ENCODE measurements around the gene CHST11. TPM values are rescaled to one million over a fixed set of nuclear protein-coding genes. Genes with fewer than 3 reads are reported as not detected.

Gene CHST11
- total RNA-seq, 3 donors from 2014 or later: 12.5 to 16.4 (median 15.5) TPM

DNA sequence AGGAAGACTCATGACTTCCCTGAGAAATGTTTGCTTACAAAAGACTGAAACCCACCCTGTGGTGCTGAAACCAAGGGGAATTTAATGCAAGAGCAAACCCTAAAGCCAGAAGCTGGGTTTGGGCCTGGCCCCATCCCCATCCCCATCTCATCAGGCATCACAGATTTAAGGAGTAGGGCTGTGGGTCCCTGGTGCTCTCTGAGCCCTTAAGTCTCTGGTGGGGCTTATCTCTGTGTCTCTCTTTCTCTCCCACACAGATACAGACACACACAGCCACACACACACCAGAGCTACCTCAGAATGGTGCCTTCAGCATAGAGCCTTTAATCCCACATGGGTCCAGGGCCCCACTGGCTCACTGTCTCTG lies 264.3 kb downstream of the CHST11 start:
- peak overlapping the region; percentile 48 to 81 for H3K27ac ChIP-seq
- H3K4me3 ChIP-seq: peak overlapping the region; percentile 26 to 54 (median 32)
- intact Hi-C loops (cut with DNase I; ENCODE audit: low total_unique reads): no loop called here
- no peaks in the 10 kb centered on the region for H3K9me3 ChIP-seq
- DNase-seq (ENCODE audit: low spot score in 2 of 2): no peak
- H3K36me3 ChIP-seq: no peaks in the 10 kb centered on the region
- H3K27me3 ChIP-seq: no peaks in the 10 kb centered on the region
- no peaks in the 10 kb centered on the region for H3K4me1 ChIP-seq
- TF ChIP-seq POLR2AphosphoS5 (IDR thresholded peaks at IDR 0.05) (no peak), CTCF (IDR thresholded peaks at IDR 0.05) (no peak), POLR2A (IDR thresholded peaks at IDR 0.05) (no peak)

DNA sequence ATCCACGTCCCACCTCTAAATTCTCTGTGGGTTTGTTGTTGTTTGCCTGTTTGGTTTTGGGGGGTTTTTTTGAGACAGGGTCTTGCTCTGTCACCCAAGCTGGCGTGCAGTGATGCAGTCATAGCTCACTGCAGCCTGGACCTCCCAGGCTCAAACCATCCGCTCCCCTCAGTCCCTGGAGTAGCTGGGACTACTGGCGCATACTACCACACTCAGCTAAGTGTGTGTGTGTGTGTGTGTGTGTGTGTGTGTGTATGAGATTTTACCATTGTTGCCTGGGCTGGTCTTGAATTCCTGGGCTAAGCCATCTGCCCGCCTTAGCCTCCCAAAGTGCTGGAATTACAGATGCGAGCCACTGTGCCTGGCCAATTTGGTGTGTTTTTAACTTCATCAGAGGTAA lies 265.2 kb downstream of the CHST11 start:
- Histone ChIP-seq H3K4me3 (no peak overlapping the region), H3K9me3 (no peaks in the 10 kb centered on the region), H3K27ac (no peak overlapping the region), H3K36me3 (no peaks in the 10 kb centered on the region), H3K4me1 (no peaks in the 10 kb centered on the region), H3K27me3 (no peaks in the 10 kb centered on the region)
- intact Hi-C loops (cut with DNase I; ENCODE audit: low total_unique reads): no loop called here
- no peak for DNase-seq (ENCODE audit: low spot score in 2 of 2)
- TF ChIP-seq CTCF (IDR thresholded peaks at IDR 0.05): no peak

DNA sequence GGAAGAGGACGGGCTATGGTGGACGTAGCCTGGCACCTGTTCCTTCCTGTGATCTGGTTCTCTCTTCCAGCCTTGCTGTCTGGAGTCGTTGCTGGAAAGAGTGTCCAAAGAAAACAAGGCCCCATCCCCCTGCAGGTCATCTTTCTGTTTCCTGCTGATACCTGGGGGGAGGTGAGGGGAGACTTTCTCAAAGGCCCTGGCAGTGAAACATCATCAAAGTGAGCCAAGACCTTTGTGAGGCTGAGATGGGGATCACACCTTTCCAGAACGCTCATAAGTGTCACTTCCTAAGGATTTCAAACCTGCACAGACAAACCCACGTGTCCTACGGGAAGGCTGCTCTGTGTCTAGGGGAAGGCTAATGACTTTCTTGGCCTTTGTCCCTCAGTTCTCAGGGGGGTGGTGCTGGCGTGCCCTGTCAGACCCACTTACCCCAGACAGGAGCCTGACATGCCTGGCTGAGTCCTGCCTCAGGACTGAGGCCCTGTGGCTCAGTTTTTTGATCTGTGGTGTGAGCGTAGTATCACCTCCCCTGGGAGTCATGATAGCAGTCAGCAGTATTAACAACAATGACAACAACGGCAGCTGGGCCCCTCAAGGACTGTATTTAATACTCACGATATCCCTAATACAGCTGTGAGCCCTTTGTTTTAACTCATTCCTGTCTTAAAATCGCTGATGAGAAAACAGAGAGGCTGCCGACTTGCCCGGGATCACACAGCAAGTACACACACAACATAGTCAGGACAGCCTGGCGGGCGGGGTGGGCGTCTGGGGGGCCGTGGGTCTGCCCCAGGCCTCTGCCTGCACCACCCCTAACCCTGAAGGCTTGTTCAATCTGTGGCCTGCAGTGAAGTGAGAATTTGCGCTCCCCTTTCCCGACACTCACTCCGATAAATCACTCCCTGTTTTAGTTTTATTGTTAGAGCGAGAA lies 266.1 kb downstream of the CHST11 start:
- intact Hi-C loops (cut with DNase I; ENCODE audit: low total_unique reads): no loop called here
- Histone ChIP-seq H3K36me3 (no peaks in the 10 kb centered on the region), H3K4me1 (no peaks in the 10 kb centered on the region), H3K27me3 (no peaks in the 10 kb centered on the region), H3K9me3 (no peaks in the 10 kb centered on the region), H3K4me3 (no peak overlapping the region), H3K27ac (no peak overlapping the region)
- DNase-seq (ENCODE audit: low spot score in 2 of 2): no peak
- TF ChIP-seq POLR2A (IDR thresholded peaks at IDR 0.05) (no peak), POLR2AphosphoS5 (IDR thresholded peaks at IDR 0.05) (no peak), CTCF (IDR thresholded peaks at IDR 0.05) (no peak)

GRCh38 chr12:104723895-104724294 lies 267.1 kb downstream of the CHST11 start:
- intact Hi-C loops (cut with DNase I; ENCODE audit: low total_unique reads): no loop called here
- H3K4me1 ChIP-seq: no peaks in the 10 kb centered on the region
- no peak overlapping the region for H3K4me3 ChIP-seq
- no peaks in the 10 kb centered on the region for H3K36me3 ChIP-seq
- TF ChIP-seq POLR2AphosphoS5 (IDR thresholded peaks at IDR 0.05): no peak
- no peak for TF ChIP-seq CTCF (IDR thresholded peaks at IDR 0.05)
- no peak for TF ChIP-seq POLR2A (IDR thresholded peaks at IDR 0.05)
- H3K9me3 ChIP-seq: no peaks in the 10 kb centered on the region
- H3K27ac ChIP-seq: no peak overlapping the region
- H3K27me3 ChIP-seq: no peaks in the 10 kb centered on the region
- no peak for DNase-seq (ENCODE audit: low spot score in 2 of 2)

- intact Hi-C loops (cut with DNase I; ENCODE audit: low total_unique reads): no loop called here
- DNase-seq (ENCODE audit: low spot score in 2 of 2): no peak
- Histone ChIP-seq H3K27me3 (no peaks in the 10 kb centered on the region), H3K36me3 (no peaks in the 10 kb centered on the region), H3K4me3 (no peak overlapping the region), H3K4me1 (no peaks in the 10 kb centered on the region), H3K27ac (no peak overlapping the region), H3K9me3 (no peaks in the 10 kb centered on the region)
- no peak for TF ChIP-seq POLR2AphosphoS5 (IDR thresholded peaks at IDR 0.05)
- TF ChIP-seq CTCF (IDR thresholded peaks at IDR 0.05): no peak
- TF ChIP-seq POLR2A (IDR thresholded peaks at IDR 0.05): no peak
Observed at GRCh38 chr12:104724992-104725585, 268.3 kb downstream of the CHST11 start.

All from breast epithelium (tissue), 4 donors.